SU-DHL-6 (cell line): ENCODE data around the gene RGN.
"Not testable (repeated sequence)": the region's sequence is repeated elsewhere in the genome, so short reads cannot be mapped to it uniquely, and the experiment has no call there.

Experiments used
- H2AFZ ChIP-seq: fragments of 200-600 bp; sonication (generic); 2 replicates; pipeline ENCODE4 v1.6.1; 2014; ENCODE audit warnings: low read depth, mild to moderate bottlenecking, moderate library complexity, mixed read lengths, antibody characterized with exemption, low read length; ENCODE audit not compliant: severe bottlenecking
- H3F3A ChIP-seq: fragments of 200-600 bp; shearing (Covaris generic); 2 replicates; pipeline ENCODE4 v1.6.0; 2016; ENCODE audit warnings: antibody characterized with exemption, mild to moderate bottlenecking; ENCODE audit not compliant: insufficient read depth
- H3K27ac ChIP-seq: fragments of 200-600 bp; sonication (generic); 2 replicates; pipeline ENCODE4 v1.5.1; 2016; ENCODE audit warnings: low read depth, mild to moderate bottlenecking, low read length, moderate library complexity, mixed read lengths
- H3K27me3 ChIP-seq: fragments of 200-600 bp; sonication (generic), shearing (Covaris generic); 2 replicates; pipeline ENCODE4 v1.6.0; 2014; ENCODE audit warnings: mild to moderate bottlenecking, low read length
- H3K36me3 ChIP-seq: fragments of 200-600 bp; sonication (generic); 2 replicates; pipeline ENCODE4 v1.6.1; 2014; ENCODE audit warnings: mild to moderate bottlenecking, low read length, mixed read lengths
- H3K4me2 ChIP-seq: fragments of 300-600, 200-600 bp; shearing (Covaris generic), sonication (generic); 2 replicates; pipeline ENCODE4 v1.6.0; 2014; ENCODE audit warnings: low read length, low read depth, mild to moderate bottlenecking; ENCODE audit not compliant: poor library complexity, severe bottlenecking
- H3K4me3 ChIP-seq: fragments of 200-600 bp; sonication (generic); 2 replicates; pipeline ENCODE4 v1.5.1; 2014; ENCODE audit warnings: antibody characterized with exemption, low read length, mild to moderate bottlenecking, mixed read lengths; ENCODE audit not compliant: insufficient read depth, poor library complexity, severe bottlenecking
- H3K79me2 ChIP-seq: fragments of 200-600 bp; sonication (generic); 2 replicates; pipeline ENCODE4 v1.6.1; 2014; ENCODE audit warnings: mild to moderate bottlenecking, low read length, moderate library complexity; ENCODE audit not compliant: insufficient read depth
- H3K9ac ChIP-seq: fragments of 200-600 bp; sonication (generic); 2 replicates; pipeline ENCODE4 v1.7.0; 2014; ENCODE audit warnings: mild to moderate bottlenecking, low read length
- H3K9me2 ChIP-seq: fragments of 200-600 bp; sonication (generic); replicated peaks from 2 replicates; pipeline ENCODE4 v1.6.1; 2014; ENCODE audit warnings: low read length; ENCODE audit not compliant: insufficient read depth
- H3K9me3 ChIP-seq: fragments of 200-600 bp; sonication (generic); 2 replicates; pipeline ENCODE4 v1.6.1; 2014; ENCODE audit warnings: low read length, mixed read lengths; ENCODE audit not compliant: insufficient read depth
- H4K20me1 ChIP-seq: fragments of 200-600 bp; sonication (generic); 2 replicates; pipeline ENCODE4 v1.6.1; 2014; ENCODE audit warnings: low read depth, mild to moderate bottlenecking, antibody characterized with exemption, low read length, moderate library complexity, mixed read lengths
- CTCF ChIP-seq: fragments of 200-600 bp; sonication (generic); IDR thresholded peaks from one replicate; pipeline ENCODE4 v1.5.1; 2017; ENCODE audit warnings: antibody characterized with exemption, mild to moderate bottlenecking, low read length, moderate library complexity; ENCODE audit not compliant: insufficient read depth, poor library complexity, severe bottlenecking
- EZH2phosphoT487 ChIP-seq: fragments of 200-600 bp; sonication (generic), shearing (Covaris generic); conservative IDR thresholded peaks from 2 replicates; pipeline ENCODE4 v1.6.1; 2018; ENCODE audit warnings: mild to moderate bottlenecking, antibody characterized with exemption, low read length, moderate library complexity, mixed read lengths

RGN gene

GRCh38 chrX:47098338-47099094, 20.3 kb downstream of the RGN start:
- Histone ChIP-seq H3K27ac (no peak overlapping the region), H3K36me3 (no peaks in the 10 kb centered on the region), H3K9me2 (no peaks in the 10 kb centered on the region), H3K4me2 (no peak overlapping the region), H4K20me1 (no peaks in the 10 kb centered on the region), H3K79me2 (no peaks in the 10 kb centered on the region), H3K9me3 (no peaks in the 10 kb centered on the region), H3K4me3 (no peak overlapping the region), H3K27me3 (no peaks in the 10 kb centered on the region), H3F3A (no peaks in the 10 kb centered on the region), H2AFZ (no peak overlapping the region), H3K9ac (no peak overlapping the region)
- TF ChIP-seq EZH2phosphoT487 (no peak), CTCF (no peak)

GRCh38 chrX:47101206-47101605, 23.0 kb downstream of the RGN start:
- Histone ChIP-seq H3K4me3 (no peak overlapping the region), H3F3A (no peaks in the 10 kb centered on the region), H3K79me2 (no peaks in the 10 kb centered on the region), H3K27me3 (no peaks in the 10 kb centered on the region), H3K4me2 (no peak overlapping the region), H2AFZ (no peak overlapping the region), H3K9me3 (no peaks in the 10 kb centered on the region), H3K27ac (no peak overlapping the region), H3K36me3 (no peaks in the 10 kb centered on the region), H3K9ac (no peak overlapping the region), H4K20me1 (no peaks in the 10 kb centered on the region), H3K9me2 (no peaks in the 10 kb centered on the region)
- TF ChIP-seq EZH2phosphoT487: no peak
- TF ChIP-seq CTCF: no peak

GRCh38 chrX:47110936-47111615, 32.8 kb downstream of the RGN start:
- not testable (repeated sequence) for H2AFZ ChIP-seq, H3K79me2 ChIP-seq, H3K36me3 ChIP-seq, H3K27me3 ChIP-seq, H3K4me2 ChIP-seq, H3K9me2 ChIP-seq, H3F3A ChIP-seq, H4K20me1 ChIP-seq, H3K9ac ChIP-seq, H3K4me3 ChIP-seq, H3K9me3 ChIP-seq, H3K27ac ChIP-seq

GRCh38 chrX:47112316-47112954, 34.2 kb downstream of the RGN start:
- Histone ChIP-seq H3K36me3 (no peaks in the 10 kb centered on the region), H2AFZ (no peak overlapping the region), H3K9ac (no peak overlapping the region), H3K9me2 (no peaks in the 10 kb centered on the region), H3K4me2 (no peak overlapping the region), H3K79me2 (no peaks in the 10 kb centered on the region), H3F3A (no peaks in the 10 kb centered on the region), H4K20me1 (no peaks in the 10 kb centered on the region), H3K4me3 (no peak overlapping the region), H3K9me3 (no peaks in the 10 kb centered on the region), H3K27me3 (no peaks in the 10 kb centered on the region), H3K27ac (no peak overlapping the region)
- TF ChIP-seq CTCF (no peak), EZH2phosphoT487 (no peak)

GRCh38 chrX:47116551-47117110, 38.4 kb downstream of the RGN start:
- H3K4me3 ChIP-seq, H3K4me2 ChIP-seq, H3K9me3 ChIP-seq, H2AFZ ChIP-seq, H3K9ac ChIP-seq, H3K9me2 ChIP-seq, H3F3A ChIP-seq, H3K36me3 ChIP-seq, H3K27me3 ChIP-seq, H3K79me2 ChIP-seq, H3K27ac ChIP-seq, H4K20me1 ChIP-seq: not testable (repeated sequence)
